ENCODE results near the gene ANKRD12. TPM values are rescaled to one million over a fixed set of nuclear protein-coding genes. Genes with fewer than 3 reads are reported as not detected.

Gene ANKRD12
- total and polyA plus RNA-seq, 2 experiments from 2014 or later: 23.9 to 92.4 TPM

GRCh38 chr18:9184998-9185613, 48.5 kb downstream of the ANKRD12 start (continued):
- no peak for TF ChIP-seq JUNB (IDR thresholded peaks at IDR 0.05; ENCODE audit: unreplicated experiment)
- TF ChIP-seq CTCF (conservative IDR thresholded peaks at IDR 0.05; ENCODE audit: low read depth in 2 of 2): no peak
- TF ChIP-seq EZH2 (IDR thresholded peaks at IDR 0.05; ENCODE audit: low read depth, unreplicated experiment): no peak

- DNase-seq (ENCODE audit: low spot score): no peak
- no peaks in the 10 kb centered on the region for H3K27me3 ChIP-seq (ENCODE audit: insufficient read depth)
- Mint-ChIP-seq H3K36me3 (ENCODE audit: low read depth) (peaks cover 3% of the 10 kb centered on the region; the same call in 1 of the 3 replicates), H3K9me3 (no peaks in the 10 kb centered on the region), H3K27ac (no peak overlapping the region), H3K4me3 (no peak overlapping the region), H3K27me3 (ENCODE audit: insufficient read depth, low read depth, poor library complexity) (peaks cover 3% of the 10 kb centered on the region), H3K4me1 (peaks cover 10% of the 10 kb centered on the region; the same call in 2 of the 3 replicates)
- no peak overlapping the region for H2AFZ ChIP-seq
- H3K27ac ChIP-seq (ENCODE audit: low read depth): no peak overlapping the region
- no peaks in the 10 kb centered on the region for H4K20me1 ChIP-seq (replicated peaks; ENCODE audit: insufficient read depth)
- H3K4me1 ChIP-seq (ENCODE audit: insufficient read depth): no peaks in the 10 kb centered on the region
- no peaks in the 10 kb centered on the region for H3K79me2 ChIP-seq (replicated peaks; ENCODE audit: insufficient read depth)
- no peak for ATAC-seq
- no peaks in the 10 kb centered on the region for H3K9me2 ChIP-seq (ENCODE audit: insufficient read depth)
- H3K4me3 ChIP-seq: no peak overlapping the region
- no peak overlapping the region for H3K4me2 ChIP-seq
- H3K36me3 ChIP-seq (ENCODE audit: insufficient read depth): no peaks in the 10 kb centered on the region
- no peaks in the 10 kb centered on the region for H3F3A ChIP-seq (replicated peaks; ENCODE audit: low read depth)
- TF ChIP-seq, protein P1, sequence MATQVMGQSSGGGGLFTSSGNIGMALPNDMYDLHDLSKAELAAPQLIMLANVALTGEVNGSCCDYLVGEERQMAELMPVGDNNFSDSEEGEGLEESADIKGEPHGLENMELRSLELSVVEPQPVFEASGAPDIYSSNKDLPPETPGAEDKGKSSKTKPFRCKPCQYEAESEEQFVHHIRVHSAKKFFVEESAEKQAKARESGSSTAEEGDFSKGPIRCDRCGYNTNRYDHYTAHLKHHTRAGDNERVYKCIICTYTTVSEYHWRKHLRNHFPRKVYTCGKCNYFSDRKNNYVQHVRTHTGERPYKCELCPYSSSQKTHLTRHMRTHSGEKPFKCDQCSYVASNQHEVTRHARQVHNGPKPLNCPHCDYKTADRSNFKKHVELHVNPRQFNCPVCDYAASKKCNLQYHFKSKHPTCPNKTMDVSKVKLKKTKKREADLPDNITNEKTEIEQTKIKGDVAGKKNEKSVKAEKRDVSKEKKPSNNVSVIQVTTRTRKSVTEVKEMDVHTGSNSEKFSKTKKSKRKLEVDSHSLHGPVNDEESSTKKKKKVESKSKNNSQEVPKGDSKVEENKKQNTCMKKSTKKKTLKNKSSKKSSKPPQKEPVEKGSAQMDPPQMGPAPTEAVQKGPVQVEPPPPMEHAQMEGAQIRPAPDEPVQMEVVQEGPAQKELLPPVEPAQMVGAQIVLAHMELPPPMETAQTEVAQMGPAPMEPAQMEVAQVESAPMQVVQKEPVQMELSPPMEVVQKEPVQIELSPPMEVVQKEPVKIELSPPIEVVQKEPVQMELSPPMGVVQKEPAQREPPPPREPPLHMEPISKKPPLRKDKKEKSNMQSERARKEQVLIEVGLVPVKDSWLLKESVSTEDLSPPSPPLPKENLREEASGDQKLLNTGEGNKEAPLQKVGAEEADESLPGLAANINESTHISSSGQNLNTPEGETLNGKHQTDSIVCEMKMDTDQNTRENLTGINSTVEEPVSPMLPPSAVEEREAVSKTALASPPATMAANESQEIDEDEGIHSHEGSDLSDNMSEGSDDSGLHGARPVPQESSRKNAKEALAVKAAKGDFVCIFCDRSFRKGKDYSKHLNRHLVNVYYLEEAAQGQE (IDR thresholded peaks at IDR 0.05; ENCODE audit: unreplicated experiment): no peak
- no peak for TF ChIP-seq ZNF114 (CRISPR knock-in tag; IDR thresholded peaks at IDR 0.05)
- no peak for TF ChIP-seq CREB1 (CRISPR knock-in tag; IDR thresholded peaks at IDR 0.05; ENCODE audit: low read depth)
- TF ChIP-seq CTCF (conservative IDR thresholded peaks at IDR 0.05; ENCODE audit: low read depth in 2 of 2): no peak
- TF ChIP-seq NANOG (IDR thresholded peaks at IDR 0.05; ENCODE audit: borderline replicate concordance): no peak
- no peak for TF ChIP-seq POLR2AphosphoS5 (IDR thresholded peaks at IDR 0.05; ENCODE audit: low read depth)
- TF ChIP-seq EZH2phosphoT487 (IDR thresholded peaks at IDR 0.05; ENCODE audit: unreplicated experiment): no peak
- no peak for TF ChIP-seq EZH2 (IDR thresholded peaks at IDR 0.05; ENCODE audit: low read depth, unreplicated experiment)
- no peak for TF ChIP-seq STAT1 (IDR thresholded peaks at IDR 0.05; ENCODE audit: unreplicated experiment)
- TF ChIP-seq, protein P2, sequence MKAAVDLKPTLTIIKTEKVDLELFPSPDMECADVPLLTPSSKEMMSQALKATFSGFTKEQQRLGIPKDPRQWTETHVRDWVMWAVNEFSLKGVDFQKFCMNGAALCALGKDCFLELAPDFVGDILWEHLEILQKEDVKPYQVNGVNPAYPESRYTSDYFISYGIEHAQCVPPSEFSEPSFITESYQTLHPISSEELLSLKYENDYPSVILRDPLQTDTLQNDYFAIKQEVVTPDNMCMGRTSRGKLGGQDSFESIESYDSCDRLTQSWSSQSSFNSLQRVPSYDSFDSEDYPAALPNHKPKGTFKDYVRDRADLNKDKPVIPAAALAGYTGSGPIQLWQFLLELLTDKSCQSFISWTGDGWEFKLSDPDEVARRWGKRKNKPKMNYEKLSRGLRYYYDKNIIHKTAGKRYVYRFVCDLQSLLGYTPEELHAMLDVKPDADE (IDR thresholded peaks at IDR 0.05): no peak
These were observed 52.0 kb downstream of the ANKRD12 start for GRCh38 chr18:9188359-9189231.
